Activated CD4-positive, alpha-beta T cell treated with anti-CD3 and anti-CD28 coated beads, Interleukin-2, Interleukin-4, amounts not matched to agents 100 ng/mL and 50 ng/mL, durations not matched to agents 16 hours and 8 hours (primary cell): Measurements from ENCODE around the gene ZNF292.
"Not testable (repeated sequence)": the region's sequence is repeated elsewhere in the genome, so short reads cannot be mapped to it uniquely, and the experiment has no call there.

Source experiments
- DNase-seq: peaks from one replicate; pipeline ENCODE4 v3.0.0-alpha.2; 2020; ENCODE audit warnings: low spot score

The ZNF292 gene

DNA sequence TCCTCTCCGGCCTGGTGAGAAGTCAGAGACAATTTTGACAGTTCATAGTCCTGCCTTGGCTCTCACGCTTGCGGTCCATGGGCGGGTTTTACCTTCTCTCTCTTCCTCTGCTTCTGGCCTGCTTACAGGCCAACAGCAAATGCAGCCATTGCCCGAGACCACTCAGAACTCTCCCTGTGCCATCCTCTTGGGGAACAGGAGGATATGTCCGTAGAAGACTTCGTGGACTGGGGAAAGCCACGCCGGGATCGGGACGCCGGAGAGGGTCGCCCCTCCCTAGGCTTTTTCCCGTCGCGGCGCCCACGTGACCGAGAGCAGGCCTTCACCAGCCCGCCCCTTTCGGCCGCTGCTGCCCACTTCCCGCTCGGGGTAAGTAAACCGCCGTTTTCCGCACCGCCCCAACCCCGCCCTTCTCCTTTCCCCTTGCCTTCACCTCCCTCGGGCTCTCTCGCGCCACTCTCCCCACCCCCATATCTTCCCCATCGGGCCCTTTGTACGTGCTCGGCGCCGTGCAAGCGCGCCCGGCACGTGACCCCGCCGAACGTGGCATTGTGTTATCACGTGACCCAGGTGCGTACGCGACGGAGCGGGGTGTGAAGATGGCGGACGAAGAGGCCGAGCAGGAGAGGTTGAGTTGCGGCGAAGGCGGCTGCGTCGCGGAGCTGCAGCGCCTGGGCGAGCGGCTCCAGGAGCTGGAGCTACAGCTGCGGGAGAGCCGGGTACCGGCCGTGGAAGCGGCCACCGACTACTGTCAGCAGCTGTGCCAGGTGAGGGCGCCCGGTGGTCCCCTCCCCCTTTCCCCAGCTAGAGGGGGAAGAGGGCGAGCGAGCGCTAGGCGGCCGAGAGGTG, at the start of gene ZNF292:
Gene ZNF292, plus strand, starts transcription at position 573 of the 849 bp plus-strand sequence. Its CDS starts 27 bp downstream, at position 600.
- DNase-seq: peak; percentile 99

DNA sequence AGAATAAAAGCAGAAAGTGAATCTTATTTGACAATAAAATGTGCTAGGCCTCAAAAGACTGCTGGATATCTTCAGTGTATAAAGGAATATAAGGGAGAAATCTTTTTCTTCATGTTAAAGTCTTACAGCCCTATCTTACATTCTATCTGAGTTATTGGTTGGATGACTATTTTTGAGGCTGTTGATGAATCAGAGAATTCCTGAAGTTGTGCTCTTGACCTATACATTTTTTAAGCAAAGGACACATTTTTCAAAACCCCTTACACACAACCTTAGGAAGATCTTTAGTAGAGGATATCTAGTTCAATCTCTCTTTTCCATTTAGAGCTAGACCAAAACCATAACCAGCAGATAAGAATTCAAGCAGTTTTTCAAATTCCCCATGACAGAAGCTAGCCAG, 49.5 kb upstream of the ZNF292 start:
- DNase-seq: no peak

DNA sequence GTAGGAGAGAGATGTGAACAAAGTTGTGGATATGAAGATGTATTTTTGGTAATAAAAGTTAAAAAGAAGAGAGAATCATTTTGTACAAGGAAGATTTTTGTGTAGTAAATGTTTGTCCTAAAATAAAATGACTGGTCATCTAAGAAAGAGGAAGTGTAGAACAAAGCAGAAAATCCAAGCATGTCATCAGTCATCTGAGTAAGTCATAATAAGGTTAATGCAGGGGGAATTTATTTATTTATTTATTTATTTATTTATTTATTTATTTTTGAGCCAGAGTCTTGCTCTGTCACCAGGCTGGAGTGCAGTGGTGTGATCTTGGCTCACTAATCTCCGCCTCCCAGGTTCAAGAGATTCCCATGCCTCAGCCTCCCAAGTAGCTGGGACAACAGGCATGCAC, 44.7 kb upstream of the ZNF292 start:
- DNase-seq: no peak

DNA sequence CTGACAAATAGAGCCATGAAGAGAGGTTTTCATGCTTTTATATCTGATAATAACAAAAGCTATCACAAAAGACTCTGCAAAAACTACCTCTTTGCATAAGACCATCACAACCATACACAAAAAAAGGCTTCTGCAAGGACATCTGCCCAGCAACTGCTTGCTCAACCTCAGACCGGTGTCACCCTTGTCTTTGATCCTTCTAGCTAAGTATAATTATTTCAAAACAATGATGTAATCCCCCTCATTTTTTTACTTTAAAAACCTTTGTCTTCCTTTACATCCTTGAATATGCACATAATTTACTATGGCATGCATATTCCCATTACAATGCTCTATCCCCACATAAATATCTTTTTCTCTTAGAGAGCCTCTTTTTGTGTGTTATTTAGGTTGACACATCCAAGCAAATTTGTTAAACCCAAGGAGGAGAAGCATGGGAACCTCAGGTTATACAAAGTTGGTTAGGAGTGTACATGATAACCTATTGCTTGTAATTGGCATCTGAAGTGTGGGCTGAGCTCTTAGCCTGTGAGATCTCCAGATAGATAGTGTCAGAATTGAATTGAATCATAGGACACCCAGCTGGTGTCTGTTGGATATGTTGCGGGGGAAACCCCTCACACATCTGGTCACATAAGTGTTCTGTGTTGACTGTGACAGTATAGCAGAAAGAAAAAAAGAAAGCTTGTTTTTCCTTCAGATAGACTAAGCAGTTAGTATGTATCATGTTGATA, 39.8 kb upstream of the ZNF292 start:
- DNase-seq: peak; percentile 40

DNA sequence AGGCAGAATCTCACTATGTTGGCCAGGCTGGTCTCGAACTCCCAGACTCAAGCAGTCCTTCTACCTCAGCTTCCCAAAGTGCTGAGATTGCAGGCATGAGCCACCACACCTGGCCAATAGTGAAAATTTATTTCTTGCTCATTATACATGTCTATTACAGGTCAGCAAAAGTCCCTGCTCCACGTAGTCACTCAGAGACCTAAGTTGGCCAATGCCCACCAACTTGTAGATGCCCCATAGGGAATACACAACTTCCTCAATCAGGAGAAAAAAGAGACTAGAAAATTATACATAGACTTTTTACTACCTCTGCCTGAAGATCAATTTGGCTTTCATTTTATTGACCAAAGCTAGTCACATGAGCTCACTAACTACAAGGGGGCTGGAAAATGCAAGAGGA, 38.4 kb upstream of the ZNF292 start:
- DNase-seq: no peak

DNA sequence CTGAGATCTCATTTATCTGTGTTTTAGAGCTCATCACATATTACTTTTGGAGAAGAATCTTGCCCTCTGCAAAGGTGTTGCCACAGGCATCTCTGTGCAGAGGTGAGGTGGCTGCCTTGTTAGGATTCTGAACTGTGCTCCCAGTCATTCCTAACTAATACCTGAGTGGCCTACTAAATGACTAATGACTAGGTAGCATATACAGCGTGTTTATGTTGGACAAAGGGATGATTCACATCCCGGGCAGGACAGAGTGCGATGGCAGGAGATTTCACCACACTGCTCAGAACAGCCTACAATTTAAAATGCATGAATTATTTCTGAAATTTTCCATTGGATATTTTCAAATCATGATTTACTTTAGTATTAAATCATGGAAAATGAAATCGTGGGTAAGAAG, 37.3 kb upstream of the ZNF292 start:
- DNase-seq: no peak

DNA sequence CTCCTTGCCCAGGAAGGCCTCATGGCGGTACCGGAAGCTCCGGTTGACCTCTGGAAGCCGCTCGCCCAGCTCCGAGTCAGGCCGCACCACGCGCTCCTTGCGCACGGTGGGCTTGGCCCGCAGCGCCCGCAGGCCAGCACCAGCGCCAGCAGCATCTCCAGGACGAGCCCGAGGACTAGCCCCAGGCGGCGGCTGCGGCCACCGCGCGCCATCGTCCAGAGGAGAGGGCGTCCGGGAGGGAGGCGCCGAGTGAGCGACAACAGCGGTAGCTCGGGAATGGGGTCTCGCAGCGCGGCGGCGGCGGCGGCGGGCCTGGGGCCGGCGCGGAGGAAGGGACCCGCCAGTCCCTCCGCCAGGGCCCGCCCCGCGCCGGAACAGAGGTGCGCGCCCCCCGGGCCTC, 32.9 kb upstream of the ZNF292 start:
- no peak for DNase-seq

DNA sequence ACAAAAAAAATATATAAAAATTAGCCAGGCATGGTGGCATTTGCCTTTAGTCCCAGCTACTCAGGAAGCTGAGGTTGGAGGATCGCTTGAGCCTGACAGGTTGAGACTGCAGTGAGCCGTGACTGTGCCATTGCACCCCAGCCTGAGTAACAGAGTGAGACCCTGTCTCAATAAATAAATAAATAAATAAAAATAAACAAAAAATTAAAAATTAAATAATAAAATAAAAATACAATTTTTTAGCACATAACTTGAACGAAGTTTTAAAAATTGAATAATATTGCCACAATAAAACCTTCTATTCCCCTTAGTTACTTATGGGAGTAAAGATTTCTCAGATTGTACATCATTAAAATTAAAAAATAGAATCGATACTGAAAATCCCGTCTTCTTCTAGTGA, 31.3 kb upstream of the ZNF292 start:
- no peak for DNase-seq

DNA sequence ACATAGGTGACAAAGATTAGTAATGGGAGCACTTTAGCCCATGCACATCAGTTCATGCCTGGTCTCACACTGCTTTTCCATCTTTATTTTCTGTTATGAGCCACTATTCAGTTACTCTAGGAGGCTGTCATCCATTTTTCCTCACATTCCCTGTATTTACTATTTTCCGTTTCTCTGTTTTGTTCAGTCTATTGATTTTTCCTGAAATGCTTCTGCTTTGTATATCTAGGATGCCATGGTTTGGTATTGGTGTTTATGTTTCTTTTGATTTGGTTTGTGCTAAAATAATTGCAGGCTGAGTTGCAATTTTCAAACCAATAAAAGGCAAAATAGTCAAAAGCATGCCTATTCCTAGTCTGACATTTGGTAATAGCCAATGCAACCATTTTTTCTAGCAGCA, 28.9 kb upstream of the ZNF292 start:
- DNase-seq: no peak

DNA sequence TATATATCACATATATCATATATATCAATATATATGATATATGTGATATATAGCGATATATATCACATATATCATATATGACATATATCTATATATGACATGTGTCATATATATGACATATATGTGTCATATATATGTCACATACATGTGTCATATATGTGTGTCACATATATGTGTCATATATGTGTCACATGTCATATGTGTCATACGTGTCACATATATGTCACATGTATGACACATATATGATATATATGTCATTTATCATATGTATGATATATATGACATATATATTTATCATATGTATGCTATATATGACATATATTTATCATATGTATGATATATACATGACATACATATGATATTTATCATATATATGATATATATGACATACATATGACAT, 27.6 kb upstream of the ZNF292 start:
- no peak for DNase-seq

DNA sequence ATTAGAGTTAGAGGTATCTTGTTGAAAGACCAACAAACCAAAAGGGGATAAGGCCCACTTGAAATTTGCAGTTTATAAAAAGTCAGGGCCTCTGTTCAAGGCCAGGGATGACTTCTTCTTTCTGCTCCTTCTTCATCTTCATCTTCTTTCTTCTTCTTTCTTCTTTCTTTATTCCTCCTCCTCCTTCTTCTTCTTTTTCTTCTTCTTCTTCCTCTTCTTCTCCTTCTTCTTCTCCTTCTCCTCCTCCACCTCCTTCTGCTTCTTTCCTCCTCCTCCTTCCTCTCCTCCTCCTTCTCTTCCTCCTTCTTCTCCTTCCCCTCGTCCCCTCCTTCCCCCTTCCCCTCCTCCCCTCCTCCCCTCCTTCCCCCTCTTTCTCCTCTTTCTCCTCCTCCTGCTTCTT, 18.4 kb upstream of the ZNF292 start:
- no peak for DNase-seq

DNA sequence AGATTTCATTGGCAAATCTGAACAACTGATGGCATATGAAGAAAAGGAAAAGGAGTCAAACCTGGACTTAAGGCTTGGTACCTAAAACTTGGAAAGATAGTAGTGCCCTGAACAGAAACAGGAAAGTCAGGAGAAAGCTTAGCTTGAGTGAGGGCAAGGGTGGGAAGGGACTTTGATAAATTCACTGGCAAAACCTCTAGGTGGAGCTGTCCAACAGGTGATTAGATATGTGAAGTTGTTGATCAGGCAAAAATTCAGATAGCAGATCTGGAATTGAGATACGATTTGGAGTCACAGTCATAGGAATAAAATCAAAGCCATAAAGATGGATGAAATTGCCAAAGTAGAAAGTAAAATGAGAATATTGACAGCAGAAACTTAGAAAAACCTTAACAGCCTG, 16.1 kb upstream of the ZNF292 start:
- DNase-seq: peak; percentile 70

DNA sequence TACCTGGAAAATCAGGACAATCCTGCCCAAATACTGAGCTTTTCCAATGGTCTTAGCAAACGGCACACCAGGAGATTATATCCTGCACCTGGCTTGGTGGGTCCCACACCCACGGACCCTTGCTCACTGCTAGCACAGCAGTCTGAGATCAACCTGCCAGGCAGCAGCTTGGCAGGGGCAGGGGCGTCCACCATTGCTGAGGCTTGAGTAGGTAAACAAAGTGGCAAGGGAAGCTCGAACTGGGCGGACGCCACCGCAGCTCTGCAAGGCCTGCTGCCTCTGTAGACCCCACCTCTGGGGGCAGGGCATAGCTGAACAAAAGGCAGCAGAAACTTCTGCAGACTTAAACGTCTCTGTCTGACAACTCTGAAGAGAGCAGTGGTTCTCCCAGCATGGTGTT, 15.4 kb upstream of the ZNF292 start:
- DNase-seq: not testable (repeated sequence)

DNA sequence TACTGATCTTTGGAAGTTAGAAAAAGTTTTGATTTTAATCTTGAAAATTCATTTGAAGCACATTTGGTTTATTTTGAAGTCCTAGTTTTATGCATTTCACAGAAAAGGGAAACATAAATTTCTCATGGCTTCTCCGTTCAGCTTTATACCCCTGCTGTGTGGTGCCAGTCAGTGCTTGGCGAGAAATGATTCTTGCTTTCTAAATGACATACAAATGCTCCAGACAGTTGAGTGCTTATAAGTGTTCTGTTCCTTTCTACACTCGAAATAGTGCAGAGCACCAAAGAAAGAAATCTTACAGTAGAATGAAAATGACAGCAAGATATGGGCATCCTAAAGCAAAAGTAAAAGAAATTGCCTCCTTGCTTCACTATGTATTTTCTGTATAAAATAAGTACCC, 9.0 kb upstream of the ZNF292 start:
- DNase-seq: peak; percentile 39

DNA sequence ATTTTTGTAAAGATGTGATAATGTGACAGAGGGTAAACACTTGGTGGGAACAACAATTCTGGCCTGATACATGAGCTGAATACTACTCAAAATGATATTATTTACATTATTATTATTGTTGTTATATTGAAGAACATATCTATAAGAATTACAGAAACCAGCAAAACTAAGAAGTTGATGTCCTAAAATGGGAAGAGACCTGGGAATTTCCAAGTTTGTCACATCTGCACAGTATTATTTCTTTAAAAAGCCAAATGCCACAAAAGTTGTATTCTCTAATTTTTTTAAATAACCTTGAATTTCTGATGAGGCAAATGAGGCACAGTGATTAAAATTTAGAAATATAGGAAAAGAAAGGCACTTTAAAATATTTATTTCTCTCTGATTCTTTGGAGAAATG, 5.0 kb upstream of the ZNF292 start:
- no peak for DNase-seq

DNA sequence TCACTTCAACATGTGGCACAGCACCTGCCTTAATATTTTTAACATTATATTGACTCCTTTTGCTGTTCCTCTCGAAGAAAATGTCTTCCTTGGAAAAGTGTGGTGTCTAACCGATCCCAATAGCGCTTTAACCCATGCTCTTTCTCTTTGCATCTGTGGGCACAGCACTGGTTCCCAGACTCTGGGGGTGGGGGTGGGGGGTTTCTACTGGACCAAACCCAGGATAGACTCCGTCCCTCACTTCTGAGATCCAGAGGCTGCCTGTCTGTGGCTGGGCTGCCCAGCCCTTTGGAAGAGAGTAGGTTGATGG, 3.9 kb upstream of the ZNF292 start:
- no peak for DNase-seq

DNA sequence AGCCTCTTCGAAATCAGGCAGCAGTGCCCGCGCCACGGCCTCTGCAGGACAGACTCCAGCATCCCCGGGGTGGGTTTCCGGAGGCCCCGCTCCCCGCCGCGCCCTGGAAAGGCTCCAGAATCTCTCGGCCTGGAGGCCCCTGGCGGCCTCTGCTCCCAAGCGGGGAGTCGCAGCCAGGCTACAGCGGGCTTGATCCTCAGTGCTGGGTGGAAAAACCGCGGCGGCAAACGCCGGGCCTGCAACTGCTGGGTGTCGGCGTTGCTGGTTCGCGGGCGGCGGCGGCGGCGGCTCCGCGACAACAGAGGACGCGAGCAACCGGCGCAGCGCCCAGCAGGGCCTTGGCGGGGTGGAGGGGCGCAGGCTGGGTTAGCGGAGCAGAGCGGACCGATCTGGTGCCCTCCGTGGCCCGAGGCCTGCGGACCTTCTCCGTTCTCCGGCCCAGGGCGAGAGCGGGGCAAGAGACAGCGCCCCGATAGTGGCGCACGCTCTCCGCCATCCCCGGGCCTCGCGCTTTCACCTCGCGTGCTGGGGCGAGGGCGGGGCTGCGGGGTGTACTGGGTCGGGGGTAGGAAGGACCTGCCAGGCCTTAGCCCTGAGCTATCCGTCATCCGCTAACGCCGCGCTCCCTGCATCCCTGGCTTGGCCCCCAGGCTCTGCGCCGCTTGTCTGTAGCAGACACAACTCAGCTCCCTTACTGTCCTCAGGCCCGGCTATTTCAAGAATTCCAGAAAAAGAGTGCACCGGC, 3.4 kb upstream of the ZNF292 start:
- peak; percentile 70 for DNase-seq

DNA sequence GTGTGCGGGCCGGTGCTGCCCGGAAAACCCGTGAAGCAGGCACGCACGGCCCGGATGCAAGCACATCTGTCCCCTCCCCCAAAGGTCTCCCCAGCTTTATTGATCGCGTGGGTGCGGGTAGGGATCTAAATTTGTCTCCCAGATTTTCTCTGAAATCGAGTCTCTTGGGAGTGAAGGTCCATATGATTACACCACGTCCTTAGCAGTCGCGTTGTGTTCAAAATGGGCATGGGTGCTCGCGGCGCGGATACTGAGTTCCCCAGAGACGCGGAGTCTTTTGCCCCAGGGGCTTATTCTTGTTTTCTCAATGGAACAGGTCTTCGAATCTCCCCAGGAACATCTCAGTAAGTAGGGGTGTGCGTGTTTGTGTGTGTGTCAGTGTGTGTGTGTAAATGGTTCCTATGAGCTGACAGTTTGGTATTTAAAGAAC, 2.8 kb upstream of the ZNF292 start:
- DNase-seq: no peak

DNA sequence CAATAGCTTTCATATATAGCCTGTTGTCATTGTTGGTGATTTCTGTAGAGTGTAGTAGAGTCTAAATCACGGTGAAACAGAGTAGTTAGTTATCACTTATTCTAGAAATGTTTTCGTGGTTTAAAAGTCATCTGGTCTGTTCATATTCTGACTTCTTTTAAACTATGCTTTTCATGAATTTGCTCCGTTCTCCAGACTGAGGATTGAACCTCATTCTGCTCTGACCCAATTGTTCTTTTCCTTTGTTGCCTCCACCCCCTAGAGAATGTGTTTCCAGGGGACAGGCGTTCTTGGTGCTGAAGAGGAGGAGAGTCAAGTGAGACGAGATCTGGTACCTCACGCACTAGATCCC, 748 bp upstream of the ZNF292 start:
- DNase-seq: no peak

DNA sequence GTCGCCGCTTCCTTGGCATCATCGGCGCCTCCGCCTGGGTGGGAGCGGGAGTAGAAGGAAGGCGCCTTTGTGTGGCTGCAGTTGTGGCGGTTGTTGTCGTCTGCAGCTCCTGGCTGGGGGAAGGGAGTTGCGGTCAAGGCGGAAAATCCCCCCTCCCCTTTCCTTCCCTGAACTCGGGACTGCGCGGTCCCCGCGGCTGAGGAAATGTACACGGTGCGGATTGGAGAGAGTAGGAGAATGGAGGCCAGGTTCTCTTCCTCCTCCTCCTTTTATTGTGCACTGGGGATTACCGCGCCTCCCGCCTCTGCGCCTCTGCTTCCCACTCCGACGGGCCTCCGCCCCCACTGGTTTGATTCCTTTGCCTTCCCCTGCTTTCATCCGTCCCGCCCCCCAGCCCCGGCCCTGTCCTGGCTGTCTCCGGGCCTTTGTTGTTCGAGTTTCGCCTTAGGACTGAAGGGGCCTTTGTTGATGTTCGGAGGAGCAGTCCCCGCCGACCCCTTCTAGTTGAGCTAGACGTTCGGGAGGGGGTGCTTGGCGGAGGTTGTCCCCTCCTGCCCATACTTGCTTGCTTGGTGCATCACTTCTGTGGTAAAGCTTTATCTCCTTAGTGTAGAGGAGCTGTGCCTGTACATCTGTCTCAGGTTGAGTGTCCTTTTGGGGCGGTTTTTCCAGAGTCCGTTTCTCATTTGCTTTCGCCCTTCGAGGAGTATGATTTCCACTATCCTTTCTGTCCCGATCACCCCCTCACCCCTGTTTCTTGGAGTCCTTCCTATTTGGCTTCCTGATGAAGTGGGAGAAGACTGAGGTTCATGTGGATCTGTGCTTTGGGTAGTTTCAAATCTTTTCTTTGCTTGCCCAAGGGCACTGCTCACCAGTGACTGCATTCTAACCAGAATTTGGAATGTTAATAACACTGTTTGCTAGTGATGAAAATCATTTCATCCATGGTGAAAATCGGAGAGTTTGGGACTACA, 764 bp downstream of the ZNF292 start:
- peak; percentile 40 for DNase-seq

DNA sequence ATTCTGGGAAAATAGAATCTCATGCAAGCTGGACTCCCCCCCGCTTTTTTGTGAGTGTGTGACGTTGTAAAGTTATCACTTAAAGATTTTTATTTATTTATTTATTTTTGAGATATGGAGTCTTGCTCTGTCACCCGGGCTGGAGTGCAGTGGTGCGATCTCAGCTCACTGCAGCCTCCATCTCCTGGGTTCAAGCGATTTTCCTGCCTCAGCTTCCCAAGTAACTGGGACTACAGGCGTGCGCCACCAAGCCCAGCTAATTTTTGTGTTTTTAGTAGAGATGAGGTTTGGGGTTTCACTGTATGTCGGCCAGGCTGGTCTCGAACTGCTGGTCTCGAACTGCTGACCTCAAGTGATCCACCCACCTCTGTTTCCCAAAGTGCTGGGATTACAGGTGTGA, 2.2 kb downstream of the ZNF292 start:
- not testable (repeated sequence) for DNase-seq

DNA sequence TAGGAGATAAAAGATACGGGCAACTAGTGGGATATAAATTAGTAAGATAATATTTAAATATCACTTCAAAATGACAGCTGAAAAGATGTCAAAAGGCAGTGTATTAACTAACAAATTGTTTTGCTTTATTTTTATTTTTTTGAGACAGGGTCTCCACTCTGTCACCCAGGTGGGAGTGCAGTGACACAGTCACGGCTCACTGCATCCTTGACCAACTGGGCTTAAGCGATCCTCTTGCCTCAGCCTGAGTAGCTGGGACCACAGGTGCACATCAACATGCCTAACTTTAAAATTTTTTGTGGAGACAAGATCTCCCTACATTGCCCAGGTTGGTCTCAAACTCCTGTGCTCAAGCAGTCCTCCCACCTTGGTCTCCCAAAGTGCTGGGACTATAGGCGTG, 5.9 kb downstream of the ZNF292 start:
- DNase-seq: no peak
